Breast epithelium (tissue), 3 donors: Measurements from ENCODE around the gene TNS4.

Experiments used
- CTCF ChIP-seq, 3 donors: fragments of 450-650 bp; IDR thresholded peaks; one replicate each; pipeline ENCODE4 v1.5.1; 2016 to 2017; ENCODE audit warnings: antibody characterized with exemption in 3 of 3, mild to moderate bottlenecking in 3 of 3, moderate library complexity in 3 of 3
- POLR2A ChIP-seq: fragments of 450-650 bp; IDR thresholded peaks from one replicate; pipeline ENCODE4 v1.6.1; 2016; ENCODE audit warnings: antibody characterized with exemption, mild to moderate bottlenecking, moderate library complexity
- POLR2AphosphoS5 ChIP-seq, 3 donors: sonication (generic); formaldehyde crosslinking; IDR thresholded peaks; one replicate each; pipeline ENCODE4 v1.6.1; 2017; ENCODE audit warnings: antibody characterized with exemption in 3 of 3

GRCh38 chr17:40501499-40501911, at the start of gene TNS4:
- TF ChIP-seq CTCF (IDR thresholded peaks at IDR 0.05) = no peak
- TF ChIP-seq POLR2A = peak; percentile 39
- TF ChIP-seq POLR2AphosphoS5 (IDR thresholded peaks at IDR 0.05) = peak in 2 of 3 donors; percentile 44 to 87
